HG02763 (cell line): Measurements from ENCODE around the gene NEB.
A peak's percentile ranks its signal among the peaks of the same experiment; 100 is the strongest.

Experiments
- ATAC-seq: cut with Tn5 transposase; IDR thresholded peaks from one replicate; pipeline ENCODE4 v1.9.1; 2021; ENCODE audit warnings: mild to moderate bottlenecking, moderate library complexity; ENCODE audit not compliant: unreplicated experiment

NEB gene, protein sequence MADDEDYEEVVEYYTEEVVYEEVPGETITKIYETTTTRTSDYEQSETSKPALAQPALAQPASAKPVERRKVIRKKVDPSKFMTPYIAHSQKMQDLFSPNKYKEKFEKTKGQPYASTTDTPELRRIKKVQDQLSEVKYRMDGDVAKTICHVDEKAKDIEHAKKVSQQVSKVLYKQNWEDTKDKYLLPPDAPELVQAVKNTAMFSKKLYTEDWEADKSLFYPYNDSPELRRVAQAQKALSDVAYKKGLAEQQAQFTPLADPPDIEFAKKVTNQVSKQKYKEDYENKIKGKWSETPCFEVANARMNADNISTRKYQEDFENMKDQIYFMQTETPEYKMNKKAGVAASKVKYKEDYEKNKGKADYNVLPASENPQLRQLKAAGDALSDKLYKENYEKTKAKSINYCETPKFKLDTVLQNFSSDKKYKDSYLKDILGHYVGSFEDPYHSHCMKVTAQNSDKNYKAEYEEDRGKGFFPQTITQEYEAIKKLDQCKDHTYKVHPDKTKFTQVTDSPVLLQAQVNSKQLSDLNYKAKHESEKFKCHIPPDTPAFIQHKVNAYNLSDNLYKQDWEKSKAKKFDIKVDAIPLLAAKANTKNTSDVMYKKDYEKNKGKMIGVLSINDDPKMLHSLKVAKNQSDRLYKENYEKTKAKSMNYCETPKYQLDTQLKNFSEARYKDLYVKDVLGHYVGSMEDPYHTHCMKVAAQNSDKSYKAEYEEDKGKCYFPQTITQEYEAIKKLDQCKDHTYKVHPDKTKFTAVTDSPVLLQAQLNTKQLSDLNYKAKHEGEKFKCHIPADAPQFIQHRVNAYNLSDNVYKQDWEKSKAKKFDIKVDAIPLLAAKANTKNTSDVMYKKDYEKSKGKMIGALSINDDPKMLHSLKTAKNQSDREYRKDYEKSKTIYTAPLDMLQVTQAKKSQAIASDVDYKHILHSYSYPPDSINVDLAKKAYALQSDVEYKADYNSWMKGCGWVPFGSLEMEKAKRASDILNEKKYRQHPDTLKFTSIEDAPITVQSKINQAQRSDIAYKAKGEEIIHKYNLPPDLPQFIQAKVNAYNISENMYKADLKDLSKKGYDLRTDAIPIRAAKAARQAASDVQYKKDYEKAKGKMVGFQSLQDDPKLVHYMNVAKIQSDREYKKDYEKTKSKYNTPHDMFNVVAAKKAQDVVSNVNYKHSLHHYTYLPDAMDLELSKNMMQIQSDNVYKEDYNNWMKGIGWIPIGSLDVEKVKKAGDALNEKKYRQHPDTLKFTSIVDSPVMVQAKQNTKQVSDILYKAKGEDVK (N-terminal part only)

DNA sequence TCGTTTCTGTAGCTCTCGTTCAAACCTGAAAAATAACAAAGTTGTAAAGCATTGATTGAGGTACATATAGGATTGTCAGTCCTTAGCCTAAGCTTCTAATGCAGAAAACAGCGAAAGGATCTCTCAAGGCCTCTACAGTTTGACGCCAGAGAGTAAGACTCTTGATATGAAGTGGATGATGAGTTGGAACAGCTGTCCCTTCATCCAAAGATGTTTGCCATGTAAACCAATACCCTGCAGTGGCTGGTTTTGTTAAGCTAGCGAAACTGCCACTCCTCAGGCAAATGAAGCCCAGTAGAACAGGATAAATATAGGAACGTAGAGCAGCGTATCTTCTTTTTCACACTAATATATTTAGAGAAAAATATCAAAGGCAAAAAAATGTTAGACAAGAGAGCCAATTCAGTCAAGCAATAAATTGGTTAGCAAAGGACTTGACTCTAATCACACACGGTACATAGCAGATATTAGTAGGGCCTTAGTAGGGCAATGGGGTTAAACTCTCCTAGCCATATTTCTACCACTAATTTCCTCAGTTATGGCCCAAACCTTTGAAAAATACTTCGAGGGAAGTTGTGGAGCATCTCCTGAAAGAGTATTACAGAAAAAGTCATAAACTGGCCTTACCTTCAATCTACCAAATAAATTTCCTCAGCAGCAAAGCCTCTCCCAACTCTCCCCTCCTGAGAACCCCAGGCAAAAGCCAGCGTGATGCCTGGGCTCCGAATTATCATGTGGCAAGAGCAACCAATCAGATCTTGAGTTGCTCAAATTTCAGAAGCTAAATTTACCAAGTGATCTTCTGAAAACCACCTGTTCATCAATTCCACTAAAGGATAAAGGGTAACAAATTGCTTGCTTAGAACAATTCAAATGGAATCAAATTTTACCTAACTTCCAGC lies at the start of gene NEB:
NEB (minus strand) TSS at position 706 of the 902 bp plus-strand sequence. CDS start 1,320 bp downstream, outside the sequence.
- ATAC-seq = no peak

DNA sequence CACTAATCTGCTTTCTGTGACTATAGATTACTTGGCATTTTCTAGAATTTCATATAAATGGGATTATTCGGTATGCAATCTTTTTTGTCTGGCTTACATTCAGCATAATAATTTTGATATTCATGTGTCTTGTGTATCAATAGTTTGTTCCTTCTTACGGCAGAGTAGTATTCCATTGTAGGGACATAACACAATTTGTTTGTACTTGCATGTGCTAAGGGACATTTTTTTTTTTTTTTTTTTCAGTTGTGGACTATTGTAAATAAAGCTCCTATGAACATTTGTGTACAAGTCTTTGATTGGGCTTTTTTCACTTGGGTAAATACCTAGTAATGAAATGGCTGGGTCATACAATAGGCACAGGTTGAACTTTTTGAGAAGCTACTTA lies 48.9 kb upstream of the NEB start:
- no peak for ATAC-seq

DNA sequence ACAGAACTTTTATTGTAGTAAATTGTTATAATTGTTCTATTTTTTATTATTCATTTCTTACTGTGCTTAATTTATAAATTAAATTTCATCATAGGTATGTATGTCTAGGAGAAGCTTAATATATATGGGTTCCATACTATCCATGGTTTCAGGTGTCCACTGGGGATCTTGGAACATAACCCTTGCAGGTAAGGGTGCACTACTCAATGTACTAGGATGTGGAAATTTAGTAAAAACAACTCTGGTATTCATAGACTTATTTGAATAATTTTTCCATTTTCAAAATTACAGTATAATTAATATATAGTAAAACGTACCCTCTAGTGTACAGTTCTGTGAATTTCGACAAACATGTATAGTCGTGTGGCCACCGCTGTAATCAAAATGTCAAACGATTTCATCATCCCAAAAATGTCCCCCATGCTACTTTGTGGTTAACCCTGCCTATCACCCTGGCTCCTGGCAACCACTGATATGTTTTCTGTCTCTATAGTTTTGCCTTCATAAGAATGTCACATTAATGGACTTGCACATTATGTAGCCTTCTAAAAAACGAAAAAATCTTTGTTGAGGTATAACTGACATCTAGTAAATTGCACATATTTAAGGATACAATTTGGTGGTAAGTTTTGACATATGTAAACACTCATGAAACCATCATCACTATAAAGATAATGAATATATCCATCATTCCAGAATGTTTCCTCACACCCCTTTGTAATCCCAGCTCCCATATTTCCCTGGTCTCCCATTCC lies 48.3 kb upstream of the NEB start:
- ATAC-seq = no peak

DNA sequence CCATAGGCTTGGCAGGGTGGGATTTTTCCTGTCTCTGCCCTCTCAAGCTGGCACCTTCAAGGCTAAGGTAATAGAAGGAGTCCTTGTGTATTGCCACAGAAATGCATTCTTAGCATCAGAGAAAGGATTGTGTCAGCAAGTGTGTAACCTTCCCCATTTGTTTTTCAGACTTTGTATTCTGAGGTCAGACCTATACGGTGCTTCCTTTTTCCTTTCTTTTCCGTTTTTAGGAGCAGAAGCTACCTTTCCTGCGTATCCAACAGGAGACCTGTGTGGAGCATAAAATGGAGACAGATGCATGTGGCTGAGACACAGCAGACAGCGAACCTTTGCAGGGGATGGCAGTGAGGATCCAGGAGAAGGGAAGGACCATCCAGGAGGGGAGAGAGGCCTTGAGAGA lies 47.4 kb upstream of the NEB start:
- ATAC-seq = no peak

DNA sequence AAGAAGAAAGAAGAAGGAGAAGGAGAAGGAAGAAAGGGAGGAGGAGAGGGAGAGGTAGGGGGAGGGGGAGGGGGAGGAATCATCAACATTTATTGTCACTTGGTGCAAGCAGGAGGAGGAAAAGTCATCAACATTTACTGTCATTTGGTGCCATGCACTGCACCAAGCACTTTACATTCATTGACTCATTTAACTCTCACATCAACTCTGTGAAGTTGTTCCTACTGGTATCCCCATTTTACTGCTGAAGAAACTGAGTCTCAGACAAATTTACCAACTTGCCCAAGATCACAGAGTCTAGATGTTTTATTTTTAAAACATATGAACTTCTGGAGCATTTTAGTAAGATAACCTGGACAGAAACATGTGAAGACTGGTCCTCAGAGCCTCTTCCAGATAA lies 46.7 kb upstream of the NEB start:
- no peak for ATAC-seq

DNA sequence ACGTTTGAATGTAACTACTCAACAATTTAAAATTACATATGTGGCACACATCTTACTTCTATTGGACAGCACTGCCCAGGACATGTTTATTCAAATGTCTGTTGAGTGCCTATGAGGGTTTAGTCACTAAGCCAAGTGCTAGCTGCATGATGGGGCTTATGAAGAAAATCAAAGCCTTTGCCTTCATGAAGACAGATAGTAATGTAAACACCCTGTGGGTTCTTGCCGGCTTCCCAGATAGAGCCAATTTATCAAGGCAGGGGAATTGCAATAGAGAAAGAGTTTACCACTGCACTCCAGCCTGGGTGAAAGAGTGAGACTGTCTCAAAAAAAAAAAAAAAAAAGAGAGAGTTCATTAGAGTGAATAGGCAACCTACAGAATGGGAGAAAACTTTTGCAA lies 43.7 kb upstream of the NEB start:
- ATAC-seq = no peak

DNA sequence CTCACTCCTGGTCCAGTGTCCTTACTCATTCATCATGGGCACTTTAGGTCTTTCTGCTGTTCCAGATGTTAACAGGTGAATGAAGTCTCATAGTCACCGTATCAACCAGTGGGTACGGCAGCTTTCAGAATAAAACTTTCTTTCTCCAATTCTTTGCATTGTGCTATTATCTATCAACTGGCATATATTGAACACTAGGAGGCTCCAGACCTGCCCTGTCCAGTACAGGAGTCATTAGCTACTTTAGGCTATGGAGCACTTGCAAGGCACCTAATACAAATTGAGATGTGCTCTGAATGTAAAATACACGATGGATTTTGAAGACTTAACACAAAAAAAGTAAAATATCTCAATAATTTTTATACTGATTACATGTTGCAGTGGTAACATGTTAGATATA lies 43.2 kb upstream of the NEB start:
- no peak for ATAC-seq

DNA sequence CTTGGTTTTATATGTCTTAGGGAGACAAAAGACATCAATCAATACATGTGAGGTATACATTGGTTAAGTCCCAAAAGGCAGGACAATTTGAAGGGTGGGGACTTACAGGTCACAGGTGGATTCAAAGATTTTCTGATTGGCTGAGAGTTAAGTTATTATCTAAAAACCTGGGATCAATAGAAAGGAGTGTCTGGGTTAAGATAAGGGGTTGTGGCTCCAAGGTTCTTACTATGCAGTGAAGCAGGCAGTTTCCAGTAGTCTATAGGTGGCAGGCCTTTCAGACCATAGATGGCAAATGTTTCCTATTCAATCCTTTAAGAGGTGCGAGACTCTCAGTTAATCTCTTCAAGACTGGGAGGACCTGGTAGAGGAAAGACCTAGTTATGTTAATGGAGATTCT lies 42.1 kb upstream of the NEB start:
- ATAC-seq = no peak

DNA sequence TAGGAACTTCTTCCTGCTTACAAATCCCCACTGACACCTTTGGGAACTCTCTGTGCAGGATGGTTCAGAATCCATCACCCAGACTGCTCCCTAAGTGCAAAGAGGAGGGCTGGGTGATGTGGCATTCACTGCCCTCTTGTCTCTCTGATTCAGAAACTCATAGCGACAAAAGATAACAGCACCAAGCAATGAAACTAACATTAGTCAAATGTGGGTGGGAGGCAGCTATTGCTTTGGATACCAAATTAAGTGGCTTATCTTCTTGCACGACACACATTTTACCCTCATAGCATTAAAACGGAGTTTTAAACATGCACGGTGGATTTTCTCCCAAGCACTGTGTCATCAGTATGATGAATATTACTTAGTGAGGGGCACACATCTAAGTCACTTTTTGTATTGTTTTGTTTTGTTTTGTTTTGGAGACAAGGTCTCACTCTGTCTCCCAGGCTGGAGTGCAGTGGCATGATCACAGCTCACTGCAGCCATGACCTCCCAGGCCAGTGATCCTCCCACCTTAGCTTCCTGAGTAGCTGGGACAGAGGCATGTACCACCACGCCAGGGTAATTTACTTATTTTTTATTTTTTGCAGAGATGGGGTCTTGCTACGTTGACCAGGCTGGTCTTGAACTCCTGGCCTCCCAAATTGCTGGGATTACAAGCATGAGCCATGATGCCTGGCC lies 40.9 kb upstream of the NEB start:
- no peak for ATAC-seq

DNA sequence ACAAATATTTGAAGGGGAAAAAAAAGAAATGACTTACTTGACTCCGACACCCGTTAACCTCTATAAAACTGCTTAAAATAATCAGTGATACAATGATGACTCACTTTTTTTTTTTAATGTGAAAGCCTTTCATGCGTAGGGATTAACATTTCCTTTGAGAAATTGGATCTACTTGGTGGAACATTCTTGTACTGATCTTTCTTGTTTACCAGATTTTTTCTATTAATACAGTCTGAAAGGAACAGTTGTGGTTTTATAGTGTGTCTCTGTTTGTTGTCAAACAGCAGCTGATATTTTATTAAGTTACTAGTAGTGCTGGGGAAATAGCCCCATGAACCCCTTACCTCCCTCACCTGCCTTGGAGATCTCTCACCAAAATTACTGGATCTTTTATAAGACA lies 40.2 kb upstream of the NEB start:
- no peak for ATAC-seq

DNA sequence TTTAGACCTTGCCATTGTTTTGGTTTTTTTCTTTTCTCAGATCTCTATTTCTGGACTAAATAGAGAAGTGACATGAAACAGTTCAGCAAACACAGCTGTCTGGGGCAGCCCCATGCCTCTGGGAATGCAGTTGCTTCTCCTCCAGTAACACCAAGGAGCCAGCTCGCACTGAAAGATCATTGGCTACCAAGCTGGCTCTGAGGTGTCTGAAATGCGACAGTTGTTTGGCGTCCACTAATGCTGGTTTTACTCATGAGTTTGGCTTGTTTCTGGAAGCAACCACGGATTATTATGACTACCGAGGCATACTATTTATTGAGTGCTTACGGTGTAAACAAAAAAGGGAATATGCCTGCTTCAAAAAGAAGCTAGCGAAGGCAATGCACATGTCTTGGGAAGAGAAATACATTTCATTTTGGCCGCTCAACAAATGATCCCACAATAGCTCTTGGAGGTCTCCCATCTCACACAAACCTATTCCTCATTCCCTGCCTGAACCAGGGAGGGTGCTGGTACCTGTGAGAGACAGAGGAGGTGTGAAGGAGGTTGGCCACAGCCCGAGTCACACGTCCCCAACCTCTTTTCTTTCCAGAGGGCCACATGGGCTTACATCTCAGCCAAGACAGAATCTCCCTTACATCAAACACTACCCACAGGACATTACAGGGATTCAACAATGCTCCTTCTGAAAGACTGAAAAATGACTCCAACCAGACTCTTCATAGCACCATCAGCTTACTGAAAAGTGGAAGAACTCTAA lies 37.5 kb upstream of the NEB start:
- peak; percentile 95 for ATAC-seq

DNA sequence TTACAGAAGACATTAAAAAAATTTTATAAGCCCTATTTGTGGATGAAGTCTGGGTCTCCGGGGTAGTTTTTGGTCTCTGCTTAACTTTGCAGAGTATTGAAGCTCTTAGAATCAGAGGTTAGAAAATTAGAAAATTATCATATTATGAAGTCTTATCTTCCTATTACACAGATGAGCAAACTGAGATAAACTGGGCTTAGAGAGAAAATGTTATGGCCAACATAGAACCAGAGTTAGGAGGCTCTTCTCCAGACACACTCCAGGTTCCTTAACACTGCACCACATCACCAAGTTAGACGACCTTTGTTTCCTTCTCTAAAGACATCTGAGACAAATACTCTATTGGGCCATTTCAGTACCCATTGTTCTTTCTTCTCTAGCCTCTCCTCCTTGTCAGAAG lies 36.7 kb upstream of the NEB start:
- no peak for ATAC-seq

DNA sequence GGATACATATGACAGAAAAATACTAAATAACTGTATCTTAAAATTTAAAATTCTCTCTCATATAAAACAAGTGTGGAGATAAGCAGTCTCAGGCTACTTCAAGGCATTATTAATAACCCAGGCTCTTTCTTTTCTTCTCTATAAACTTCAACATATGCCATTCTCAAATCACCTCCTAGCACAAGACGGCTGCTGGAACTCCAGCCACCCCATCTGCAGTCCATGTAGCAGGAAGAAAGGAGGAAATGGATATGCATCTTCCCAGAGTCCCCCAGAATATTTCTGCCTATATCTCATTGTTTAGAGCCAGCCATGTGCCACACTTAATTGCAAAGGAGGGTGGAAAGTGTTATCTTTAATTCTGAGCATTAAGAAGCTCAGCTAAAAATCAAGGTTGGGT lies 35.3 kb upstream of the NEB start:
- ATAC-seq = no peak

DNA sequence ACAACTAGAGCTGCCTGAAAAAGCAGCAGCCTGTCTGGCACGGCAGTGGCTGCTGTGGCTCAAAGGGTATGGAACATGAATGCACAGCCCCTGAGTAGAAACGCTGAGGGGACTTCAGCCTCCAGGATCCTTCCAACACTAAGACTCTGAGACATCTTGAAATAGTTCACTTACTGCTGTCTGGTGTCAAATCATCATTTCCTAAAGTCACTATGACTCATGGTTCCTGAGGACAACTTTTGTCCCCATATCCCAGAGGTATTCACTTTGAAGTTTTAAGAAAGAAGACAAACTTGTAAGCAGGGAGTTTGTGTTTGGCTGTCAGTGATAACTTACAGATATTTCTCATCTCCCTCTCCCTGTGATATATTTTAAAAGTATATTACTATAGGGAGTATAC lies 33.3 kb upstream of the NEB start:
- ATAC-seq = no peak

DNA sequence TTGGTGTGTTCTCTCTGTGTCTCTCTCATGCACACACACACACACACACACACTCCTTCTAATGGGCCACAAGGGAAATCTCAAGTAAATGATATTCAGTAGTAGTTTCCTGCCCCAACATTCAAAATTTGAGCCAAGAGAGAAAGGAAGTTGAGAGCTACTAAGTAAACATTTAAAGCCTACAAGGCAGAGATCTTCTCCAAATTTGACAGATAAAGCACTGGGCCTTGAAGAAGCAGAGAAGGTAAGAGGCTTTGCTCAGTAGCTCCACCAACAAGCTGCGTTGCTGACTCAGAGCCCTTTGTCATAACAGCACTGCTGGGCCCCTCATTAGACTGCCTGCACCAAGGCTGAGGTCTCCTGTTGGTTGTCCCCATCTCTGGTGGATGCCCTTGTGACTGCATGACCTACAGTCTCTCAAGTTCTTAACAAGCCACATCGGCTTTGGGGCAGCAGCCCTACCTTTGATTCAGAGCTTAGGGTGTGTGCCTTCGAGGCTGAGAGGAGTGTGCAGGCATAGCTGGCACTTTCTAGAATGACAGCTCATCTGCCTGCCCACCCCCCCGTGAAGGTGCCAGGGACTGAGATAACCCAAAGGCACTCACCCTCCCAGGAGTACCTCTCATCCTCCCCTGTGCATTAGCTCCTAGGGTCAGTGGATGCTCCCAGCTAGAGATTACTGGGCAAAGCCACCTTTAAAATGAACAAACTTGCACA lies 32.3 kb upstream of the NEB start:
- peak; percentile 38 for ATAC-seq

DNA sequence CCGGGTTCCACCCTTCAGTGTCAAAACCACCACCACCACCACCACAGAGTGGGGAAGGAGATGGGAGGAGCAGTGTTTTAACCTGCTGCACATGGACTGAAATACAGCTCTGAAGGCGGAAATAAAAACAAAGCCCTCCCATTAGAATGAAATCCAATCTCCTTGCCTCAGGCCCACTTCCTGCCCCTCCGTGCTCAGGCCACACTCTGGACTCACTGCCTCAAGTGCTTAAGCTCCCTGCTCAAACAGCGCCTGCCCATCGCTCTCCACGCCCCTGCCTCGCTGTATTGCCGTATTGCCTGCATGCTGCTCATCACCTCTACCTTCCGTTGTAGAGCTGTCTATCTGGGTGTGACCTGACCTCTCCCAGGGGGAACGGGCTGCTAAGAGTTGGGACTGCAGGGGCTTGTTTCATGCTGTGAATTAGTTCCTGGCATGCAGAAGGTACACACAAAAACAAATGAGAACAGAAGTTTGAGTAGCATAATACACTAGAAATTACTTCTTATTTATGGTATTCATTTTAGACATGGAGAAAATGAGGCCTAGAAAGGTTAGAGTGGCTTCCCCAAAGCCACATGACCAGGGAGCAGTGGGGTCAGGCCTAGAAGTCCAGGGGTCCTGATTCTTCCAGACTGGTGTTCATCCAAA lies 31.6 kb upstream of the NEB start:
- ATAC-seq = no peak

DNA sequence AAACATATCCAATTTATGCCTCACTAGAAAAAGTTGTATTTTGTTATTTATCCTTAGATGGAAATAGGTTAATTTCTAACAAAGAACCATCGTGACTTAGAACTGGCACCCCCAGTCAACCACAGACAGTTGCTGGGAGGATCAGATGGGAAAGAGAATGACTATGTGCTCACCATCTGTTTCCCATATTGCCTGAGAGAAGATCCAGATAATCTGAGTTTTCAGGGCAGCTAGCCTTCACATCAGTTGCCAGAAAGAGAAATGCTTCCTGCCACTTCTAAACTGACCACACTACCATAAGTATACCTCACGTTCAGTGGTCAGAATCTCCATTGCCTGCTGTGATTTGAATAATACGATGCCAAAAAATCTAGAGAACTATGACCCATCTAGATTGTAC lies 28.4 kb upstream of the NEB start:
- no peak for ATAC-seq
